Loucy (cell line): ENCODE data around the gene FAIM2.

Source experiments
- H2AFZ ChIP-seq: fragments of 200-600 bp; sonication (generic); 2 replicates; pipeline ENCODE4 v1.6.0; 2016; ENCODE audit warnings: antibody characterized with exemption, mild to moderate bottlenecking, low read length, moderate library complexity
- H3F3A ChIP-seq: fragments of 200-600 bp; 2 replicates; pipeline ENCODE4 v1.6.0; 2016; ENCODE audit warnings: antibody characterized with exemption, low read depth, mild to moderate bottlenecking
- H3K27me3 ChIP-seq: fragments of 200-600 bp; sonication (generic); 2 replicates; pipeline ENCODE4 v1.6.1; 2014; ENCODE audit warnings: low read length, mild to moderate bottlenecking; ENCODE audit not compliant: insufficient read depth, poor library complexity, severe bottlenecking
- H3K36me3 ChIP-seq: fragments of 200-600 bp; sonication (generic); 2 replicates; pipeline ENCODE4 v1.6.1; 2016; ENCODE audit warnings: low read length; ENCODE audit not compliant: insufficient read depth
- H3K4me1 ChIP-seq: fragments of 200-600 bp; sonication (generic); 2 replicates; pipeline ENCODE4 v1.5.1; 2014; ENCODE audit warnings: low read length, mild to moderate bottlenecking; ENCODE audit not compliant: insufficient read depth, poor library complexity, severe bottlenecking
- H3K4me2 ChIP-seq: fragments of 200-600 bp; sonication (generic); 2 replicates; pipeline ENCODE4 v1.6.0; 2014; ENCODE audit warnings: antibody characterized with exemption, low read length, low read depth, mild to moderate bottlenecking; ENCODE audit not compliant: poor library complexity, severe bottlenecking
- H3K4me3 ChIP-seq: fragments of 200-600 bp; sonication (generic); 2 replicates; pipeline ENCODE4 v1.5.1; 2014; ENCODE audit warnings: low read length, mild to moderate bottlenecking, mixed read lengths; ENCODE audit not compliant: poor library complexity, severe bottlenecking
- H3K79me2 ChIP-seq: fragments of 200-600 bp; sonication (generic); 2 replicates; pipeline ENCODE4 v1.6.1; 2014; ENCODE audit warnings: low read length; ENCODE audit not compliant: insufficient read depth
- H3K9ac ChIP-seq: fragments of 200-600 bp; sonication (generic); 2 replicates; pipeline ENCODE4 v1.6.0; 2014; ENCODE audit warnings: mild to moderate bottlenecking, low read depth, low read length, moderate library complexity; ENCODE audit not compliant: poor library complexity, severe bottlenecking
- H3K9me2 ChIP-seq: fragments of 200-600 bp; sonication (generic); replicated peaks from 2 replicates; pipeline ENCODE4 v1.6.1; 2016; ENCODE audit warnings: low read depth, low read length, mixed read lengths
- H3K9me3 ChIP-seq: fragments of 200-600 bp; sonication (generic); 2 replicates; pipeline ENCODE4 v1.6.1; 2014; ENCODE audit warnings: mild to moderate bottlenecking, antibody characterized with exemption, low read length, low read depth; ENCODE audit not compliant: insufficient read depth
- H4K20me1 ChIP-seq: fragments of 200-600 bp; sonication (generic); 2 replicates; pipeline ENCODE4 v1.6.0; 2014; ENCODE audit warnings: antibody characterized with exemption, low read length, mild to moderate bottlenecking; ENCODE audit not compliant: insufficient read depth, poor library complexity, severe bottlenecking
- CTCF ChIP-seq: fragments of 200-600 bp; sonication (generic); conservative IDR thresholded peaks from 2 replicates; pipeline ENCODE4 v1.5.1; 2014; ENCODE audit warnings: mild to moderate bottlenecking, antibody characterized with exemption, low read length
- EZH2phosphoT487 ChIP-seq: fragments of 200-600 bp; IDR thresholded peaks from 2 replicates; pipeline ENCODE4 v1.6.1; 2018; ENCODE audit warnings: antibody characterized with exemption, mild to moderate bottlenecking, moderate library complexity, borderline replicate concordance

The FAIM2 gene

GRCh38 chr12:49825971-49826421, 77.7 kb downstream of the FAIM2 start:
- H3K4me2 ChIP-seq, result peak overlapping the region; percentile 87
- TF ChIP-seq EZH2phosphoT487 (no peak), CTCF (no peak)
- H3F3A ChIP-seq, result no peaks in the 10 kb centered on the region
- peaks cover 66% of the 10 kb centered on the region for H3K79me2 ChIP-seq
- no peaks in the 10 kb centered on the region for H3K36me3 ChIP-seq
- no peaks in the 10 kb centered on the region for H3K9me2 ChIP-seq
- peaks cover 23% of the 10 kb centered on the region for H4K20me1 ChIP-seq
- no peaks in the 10 kb centered on the region for H3K9me3 ChIP-seq
- no peaks in the 10 kb centered on the region for H3K27me3 ChIP-seq
- no peak overlapping the region for H2AFZ ChIP-seq
- H3K4me1 ChIP-seq, result peaks cover 45% of the 10 kb centered on the region
- no peak overlapping the region for H3K9ac ChIP-seq
- peak overlapping the region; percentile 85 for H3K4me3 ChIP-seq

- no peak overlapping the region for H3K4me3 ChIP-seq
- H3F3A ChIP-seq, result no peaks in the 10 kb centered on the region
- peak overlapping the region; percentile 87 for H3K4me2 ChIP-seq
- H2AFZ ChIP-seq, result no peak overlapping the region
- H4K20me1 ChIP-seq, result peaks cover 23% of the 10 kb centered on the region
- H3K9me3 ChIP-seq, result no peaks in the 10 kb centered on the region
- TF ChIP-seq EZH2phosphoT487, result no peak
- no peak for TF ChIP-seq CTCF
- no peaks in the 10 kb centered on the region for H3K9me2 ChIP-seq
- peaks cover 51% of the 10 kb centered on the region for H3K4me1 ChIP-seq
- H3K27me3 ChIP-seq, result no peaks in the 10 kb centered on the region
- H3K36me3 ChIP-seq, result no peaks in the 10 kb centered on the region
- H3K9ac ChIP-seq, result no peak overlapping the region
- H3K79me2 ChIP-seq, result peaks cover 71% of the 10 kb centered on the region
Observed at GRCh38 chr12:49825360-49825970, 78.2 kb downstream of the FAIM2 start.

GRCh38 chr12:49824895-49825294, 78.8 kb downstream of the FAIM2 start:
- Histone ChIP-seq H3K9ac (no peak overlapping the region), H3K9me3 (no peaks in the 10 kb centered on the region), H3K9me2 (no peaks in the 10 kb centered on the region), H3K79me2 (peaks cover 71% of the 10 kb centered on the region), H2AFZ (no peak overlapping the region), H3K4me1 (peaks cover 51% of the 10 kb centered on the region), H3K27me3 (no peaks in the 10 kb centered on the region), H3K4me3 (no peak overlapping the region), H3K36me3 (no peaks in the 10 kb centered on the region), H4K20me1 (peaks cover 23% of the 10 kb centered on the region), H3K4me2 (peak overlapping the region; percentile 87), H3F3A (no peaks in the 10 kb centered on the region)
- TF ChIP-seq CTCF, result no peak
- TF ChIP-seq EZH2phosphoT487, result no peak
